Measurements from ENCODE around the gene C1orf50.
A peak's percentile ranks its signal among the peaks of the same experiment; 100 is the strongest.
"Not testable (repeated sequence)": the region's sequence is repeated elsewhere in the genome, so short reads cannot be mapped to it uniquely, and the experiment has no call there.

C1orf50 gene

GRCh38 chr1:42744148-42744413 is 23.0 kb upstream of the C1orf50 start:
- no peak for TF ChIP-seq YY1 (IDR thresholded peaks at IDR 0.05; ENCODE audit: insufficient read depth, insufficient read length)
- TF ChIP-seq ZNF274 (IDR thresholded peaks at IDR 0.05; ENCODE audit: low read depth, low read length): no peak
- TF ChIP-seq SUZ12 (IDR thresholded peaks at IDR 0.05; ENCODE audit: extremely low read depth, insufficient read depth, insufficient read length): no peak
- Histone ChIP-seq H3K9ac (ENCODE audit: insufficient read length, low read depth) (no peak overlapping the region), H3K27me3 (ENCODE audit: insufficient read depth, insufficient read length) (no peaks in the 10 kb centered on the region), H3K9me3 (ENCODE audit: insufficient read depth, low read length) (no peaks in the 10 kb centered on the region), H3K4me1 (ENCODE audit: insufficient read depth, insufficient read length) (peaks cover 31% of the 10 kb centered on the region), H3K36me3 (ENCODE audit: insufficient read depth, insufficient read length, low read length) (peaks cover 43% of the 10 kb centered on the region), H3K4me3 (ENCODE audit: insufficient read length, low read depth) (no peak overlapping the region)
- no peak for DNase-seq (ENCODE audit: low read depth, low spot score)

GRCh38 chr1:42745851-42746250 is 21.2 kb upstream of the C1orf50 start:
- Histone ChIP-seq H3K36me3 (ENCODE audit: insufficient read depth, insufficient read length, low read length) (peaks cover 56% of the 10 kb centered on the region), H3K4me1 (ENCODE audit: insufficient read depth, insufficient read length) (peaks cover 19% of the 10 kb centered on the region), H3K27me3 (ENCODE audit: insufficient read depth, insufficient read length) (no peaks in the 10 kb centered on the region), H3K4me3 (ENCODE audit: insufficient read length, low read depth) (no peak overlapping the region), H3K9me3 (ENCODE audit: insufficient read depth, low read length) (peaks cover 4% of the 10 kb centered on the region; the same call in 1 of the 2 replicates), H3K9ac (ENCODE audit: insufficient read length, low read depth) (no peak overlapping the region)
- TF ChIP-seq YY1 (IDR thresholded peaks at IDR 0.05; ENCODE audit: insufficient read depth, insufficient read length) (no peak), SUZ12 (IDR thresholded peaks at IDR 0.05; ENCODE audit: extremely low read depth, insufficient read depth, insufficient read length) (no peak), ZNF274 (IDR thresholded peaks at IDR 0.05; ENCODE audit: low read depth, low read length) (no peak)
- DNase-seq (ENCODE audit: low read depth, low spot score): no peak

- Histone ChIP-seq H3K4me1 (ENCODE audit: insufficient read depth, insufficient read length) (peaks cover 14% of the 10 kb centered on the region), H3K9ac (ENCODE audit: insufficient read length, low read depth) (no peak overlapping the region), H3K36me3 (ENCODE audit: insufficient read depth, insufficient read length, low read length) (peaks cover 57% of the 10 kb centered on the region), H3K4me3 (ENCODE audit: insufficient read length, low read depth) (no peak overlapping the region), H3K9me3 (ENCODE audit: insufficient read depth, low read length) (peaks cover 5% of the 10 kb centered on the region; the same call in 1 of the 2 replicates), H3K27me3 (ENCODE audit: insufficient read depth, insufficient read length) (no peaks in the 10 kb centered on the region)
- TF ChIP-seq SUZ12 (IDR thresholded peaks at IDR 0.05; ENCODE audit: extremely low read depth, insufficient read depth, insufficient read length): no peak
- TF ChIP-seq ZNF274 (IDR thresholded peaks at IDR 0.05; ENCODE audit: low read depth, low read length): no peak
- TF ChIP-seq YY1 (IDR thresholded peaks at IDR 0.05; ENCODE audit: insufficient read depth, insufficient read length): no peak
- no peak for DNase-seq (ENCODE audit: low read depth, low spot score)
These were observed 20.5 kb upstream of the C1orf50 start for GRCh38 chr1:42746436-42747105.

GRCh38 chr1:42747125-42747524 is 19.9 kb upstream of the C1orf50 start:
- peak; percentile 46 for DNase-seq (ENCODE audit: low read depth, low spot score)
- peaks cover 63% of the 10 kb centered on the region for H3K36me3 ChIP-seq (ENCODE audit: insufficient read depth, insufficient read length, low read length)
- no peaks in the 10 kb centered on the region for H3K27me3 ChIP-seq (ENCODE audit: insufficient read depth, insufficient read length)
- no peak overlapping the region for H3K9ac ChIP-seq (ENCODE audit: insufficient read length, low read depth)
- H3K4me1 ChIP-seq (ENCODE audit: insufficient read depth, insufficient read length): peaks cover 13% of the 10 kb centered on the region
- TF ChIP-seq ZNF274 (IDR thresholded peaks at IDR 0.05; ENCODE audit: low read depth, low read length) (no peak), SUZ12 (IDR thresholded peaks at IDR 0.05; ENCODE audit: extremely low read depth, insufficient read depth, insufficient read length) (no peak), YY1 (IDR thresholded peaks at IDR 0.05; ENCODE audit: insufficient read depth, insufficient read length) (no peak)
- H3K4me3 ChIP-seq (ENCODE audit: insufficient read length, low read depth): no peak overlapping the region
- H3K9me3 ChIP-seq (ENCODE audit: insufficient read depth, low read length): peaks cover 10% of the 10 kb centered on the region; the same call in 1 of the 2 replicates

GRCh38 chr1:42748021-42748420 is 19.0 kb upstream of the C1orf50 start:
- Histone ChIP-seq H3K4me1 (ENCODE audit: insufficient read depth, insufficient read length) (peaks cover 13% of the 10 kb centered on the region), H3K4me3 (ENCODE audit: insufficient read length, low read depth) (no peak overlapping the region), H3K9ac (ENCODE audit: insufficient read length, low read depth) (no peak overlapping the region), H3K36me3 (ENCODE audit: insufficient read depth, insufficient read length, low read length) (peaks cover 72% of the 10 kb centered on the region), H3K27me3 (ENCODE audit: insufficient read depth, insufficient read length) (no peaks in the 10 kb centered on the region), H3K9me3 (ENCODE audit: insufficient read depth, low read length) (peaks cover 15% of the 10 kb centered on the region; the same call in 1 of the 2 replicates)
- no peak for DNase-seq (ENCODE audit: low read depth, low spot score)
- no peak for TF ChIP-seq YY1 (IDR thresholded peaks at IDR 0.05; ENCODE audit: insufficient read depth, insufficient read length)
- TF ChIP-seq SUZ12 (IDR thresholded peaks at IDR 0.05; ENCODE audit: extremely low read depth, insufficient read depth, insufficient read length): no peak
- TF ChIP-seq ZNF274 (IDR thresholded peaks at IDR 0.05; ENCODE audit: low read depth, low read length): no peak

GRCh38 chr1:42748461-42749410 is 18.3 kb upstream of the C1orf50 start:
- Histone ChIP-seq H3K4me1 (ENCODE audit: insufficient read depth, insufficient read length) (peaks cover 7% of the 10 kb centered on the region), H3K9ac (ENCODE audit: insufficient read length, low read depth) (no peak overlapping the region), H3K27me3 (ENCODE audit: insufficient read depth, insufficient read length) (no peaks in the 10 kb centered on the region), H3K4me3 (ENCODE audit: insufficient read length, low read depth) (no peak overlapping the region), H3K36me3 (ENCODE audit: insufficient read depth, insufficient read length, low read length) (peaks cover 79% of the 10 kb centered on the region), H3K9me3 (ENCODE audit: insufficient read depth, low read length) (peaks cover 15% of the 10 kb centered on the region; the same call in 1 of the 2 replicates)
- no peak for DNase-seq (ENCODE audit: low read depth, low spot score)
- TF ChIP-seq ZNF274 (IDR thresholded peaks at IDR 0.05; ENCODE audit: low read depth, low read length): no peak
- TF ChIP-seq YY1 (IDR thresholded peaks at IDR 0.05; ENCODE audit: insufficient read depth, insufficient read length): no peak
- TF ChIP-seq SUZ12 (IDR thresholded peaks at IDR 0.05; ENCODE audit: extremely low read depth, insufficient read depth, insufficient read length): no peak

GRCh38 chr1:42750041-42750440 is 17.0 kb upstream of the C1orf50 start:
- no peak for DNase-seq (ENCODE audit: low read depth, low spot score)
- H3K4me1 ChIP-seq (ENCODE audit: insufficient read depth, insufficient read length): peaks cover 4% of the 10 kb centered on the region
- H3K4me3 ChIP-seq (ENCODE audit: insufficient read length, low read depth): no peak overlapping the region
- no peaks in the 10 kb centered on the region for H3K27me3 ChIP-seq (ENCODE audit: insufficient read depth, insufficient read length)
- no peak overlapping the region for H3K9ac ChIP-seq (ENCODE audit: insufficient read length, low read depth)
- peaks cover 89% of the 10 kb centered on the region for H3K36me3 ChIP-seq (ENCODE audit: insufficient read depth, insufficient read length, low read length)
- peaks cover 15% of the 10 kb centered on the region; the same call in 1 of the 2 replicates for H3K9me3 ChIP-seq (ENCODE audit: insufficient read depth, low read length)
- TF ChIP-seq SUZ12 (IDR thresholded peaks at IDR 0.05; ENCODE audit: extremely low read depth, insufficient read depth, insufficient read length): no peak
- TF ChIP-seq YY1 (IDR thresholded peaks at IDR 0.05; ENCODE audit: insufficient read depth, insufficient read length): no peak
- TF ChIP-seq ZNF274 (IDR thresholded peaks at IDR 0.05; ENCODE audit: low read depth, low read length): no peak

GRCh38 chr1:42751511-42752070 is 15.5 kb upstream of the C1orf50 start:
- DNase-seq (ENCODE audit: low read depth, low spot score); H3K4me1 ChIP-seq (ENCODE audit: insufficient read depth, insufficient read length); H3K27me3 ChIP-seq (ENCODE audit: insufficient read depth, insufficient read length); H3K9ac ChIP-seq (ENCODE audit: insufficient read length, low read depth); H3K4me3 ChIP-seq (ENCODE audit: insufficient read length, low read depth): not testable (repeated sequence)
- Histone ChIP-seq H3K36me3 (ENCODE audit: insufficient read depth, insufficient read length, low read length) (peaks cover 89% of the 10 kb centered on the region), H3K9me3 (ENCODE audit: insufficient read depth, low read length) (peaks cover 15% of the 10 kb centered on the region; the same call in 1 of the 2 replicates)
